SK-N-MC (cell line): ENCODE results near the gene ZC2HC1C.

ENCODE experiments used
- EZH2 ChIP-seq: fragments of 200-600 bp; sonication (generic); IDR thresholded peaks from one replicate; pipeline ENCODE4 v1.6.1; 2017; ENCODE audit warnings: antibody characterized with exemption
- FOXP2 ChIP-seq: optimal IDR thresholded peaks from 2 replicates; pipeline ENCODE3; 2011; ENCODE audit warnings: mild to moderate bottlenecking, moderate library complexity; ENCODE audit not compliant: insufficient read depth; ENCODE audit errors: extremely low read length, control extremely low read depth
- POLR2AphosphoS5 ChIP-seq: IDR thresholded peaks from 2 replicates; pipeline ENCODE4 v1.6.1; 2012; ENCODE audit warnings: mild to moderate bottlenecking, low read depth, low read length, borderline replicate concordance

- no peak for TF ChIP-seq POLR2AphosphoS5
- no peak for TF ChIP-seq EZH2
- no peak for TF ChIP-seq FOXP2
Measured at GRCh38 chr14:75101491-75101890, 32.0 kb downstream of the ZC2HC1C start.
